IMR-90 (cell line): ENCODE data around the gene SPATA31C1. TPM values are rescaled to one million over a fixed set of nuclear protein-coding genes. Genes with fewer than 3 reads are reported as not detected.
"Not testable (repeated sequence)": the region's sequence is repeated elsewhere in the genome, so short reads cannot be mapped to it uniquely, and the experiment has no call there.

Experiments used
- ATAC-seq: fragments of 200-7000 bp; cut with Tn5 transposase; 2 replicates; pipeline ENCODE4 v1.9.1; 2020; ENCODE audit warnings: low read depth, mild to moderate bottlenecking, moderate library complexity
- BruUV-seq: library from RNA; stranded (reverse); fragments of 400-500 nt; replicated peaks from 2 replicates; lab custom pipeline; 2021; lab: Mats Ljungman, UMichigan
- CTCF ChIA-PET: fragments of 300-600 bp; formaldehyde crosslinking; extraction: SDS; loops from one replicate; lab custom pipeline; 2021; ENCODE audit warnings: antibody characterized with exemption; lab: Yijun Ruan, JAX
- POLR2A ChIA-PET: fragments of 300-600 bp; sonication (Branson Sonifier 250); formaldehyde crosslinking; loops from one replicate; lab custom pipeline; 2022; ENCODE audit warnings: antibody characterized with exemption; ENCODE audit not compliant: unreplicated experiment; lab: Charles Lee
- DNase-seq: peaks from one replicate; pipeline ENCODE4 v3.0.0; 2013
- H2AFZ ChIP-seq: replicated peaks from 2 replicates; pipeline ENCODE3; 2013; ENCODE audit warnings: low read length, mild to moderate bottlenecking; ENCODE audit not compliant: poor library complexity
- H2AK5ac ChIP-seq: 2 replicates; pipeline ENCODE4 v1.6.1; 2013; ENCODE audit warnings: low read depth, low read length, inconsistent platforms
- H2AK9ac ChIP-seq: replicated peaks from 2 replicates; pipeline ENCODE3; 2013; ENCODE audit warnings: mild to moderate bottlenecking, low read depth, low read length, moderate library complexity; ENCODE audit not compliant: poor library complexity
- H2BK120ac ChIP-seq: 2 replicates; pipeline ENCODE4 v1.6.1; 2013; ENCODE audit warnings: low read depth, low read length, inconsistent platforms
- H2BK15ac ChIP-seq: 3 replicates; pipeline ENCODE4 v1.6.1; 2013; ENCODE audit warnings: low read depth, low read length, inconsistent platforms
- H2BK20ac ChIP-seq: 2 replicates; pipeline ENCODE4 v1.6.1; 2013; ENCODE audit warnings: low read depth, mild to moderate bottlenecking, inconsistent platforms, low read length, moderate library complexity
- H2BK5ac ChIP-seq: 2 replicates; pipeline ENCODE4 v1.6.1; 2013; ENCODE audit warnings: mild to moderate bottlenecking, low read depth, low read length, inconsistent platforms; ENCODE audit not compliant: poor library complexity, severe bottlenecking
- H3K14ac ChIP-seq: replicated peaks from 2 replicates; pipeline ENCODE4 v1.6.1; 2013; ENCODE audit warnings: low read depth, low read length, inconsistent platforms
- H3K18ac ChIP-seq: 2 replicates; pipeline ENCODE4 v1.6.1; 2013; ENCODE audit warnings: low read depth, low read length, control low read depth
- H3K23ac ChIP-seq: 2 replicates; pipeline ENCODE4 v1.6.1; 2013; ENCODE audit warnings: low read depth, low read length, inconsistent platforms
- H3K27ac ChIP-seq: 2 replicates; pipeline ENCODE4 v1.5.1; 2013; ENCODE audit warnings: mild to moderate bottlenecking, control low read depth, low read length; ENCODE audit not compliant: insufficient read depth
- H3K27me3 ChIP-seq: 2 replicates; pipeline ENCODE4 v1.6.1; 2013; ENCODE audit warnings: low read length; ENCODE audit not compliant: control insufficient read depth, insufficient read depth
- H3K36me3 ChIP-seq: 2 replicates; pipeline ENCODE4 v1.6.1; 2013; ENCODE audit warnings: low read length, mixed read lengths; ENCODE audit not compliant: control insufficient read depth, insufficient read depth
- H3K4ac ChIP-seq: 2 replicates; pipeline ENCODE4 v1.6.1; 2013; ENCODE audit warnings: low read depth, low read length, inconsistent platforms
- H3K4me1 ChIP-seq: 2 replicates; pipeline ENCODE4 v1.6.1; 2013; ENCODE audit warnings: low read length, mixed read lengths; ENCODE audit not compliant: control insufficient read depth, insufficient read depth
- H3K4me2 ChIP-seq: 2 replicates; pipeline ENCODE4 v1.6.1; 2013; ENCODE audit warnings: low read depth, mild to moderate bottlenecking, control low read depth, low read length, moderate library complexity
- H3K4me3 ChIP-seq: 2 replicates; pipeline ENCODE4 v1.5.1; 2013; ENCODE audit warnings: low read depth, mild to moderate bottlenecking, control low read depth, low read length, moderate library complexity; ENCODE audit not compliant: insufficient read depth
- H3K56ac ChIP-seq: 2 replicates; pipeline ENCODE4 v1.6.1; 2013; ENCODE audit warnings: low read length, inconsistent platforms; ENCODE audit not compliant: insufficient read depth; ENCODE audit errors: extremely low read depth
- H3K79me1 ChIP-seq, 2 experiments: 2 replicates each; pipeline ENCODE4 v1.6.1; 2013; ENCODE audit warnings: low read length in 2 of 2, inconsistent platforms in 1 of 2, low read depth in 1 of 2
- H3K9ac ChIP-seq: 2 replicates; pipeline ENCODE4 v1.6.1; 2013; ENCODE audit warnings: low read depth, low read length, control low read depth
- H3K9me1 ChIP-seq: 2 replicates; pipeline ENCODE4 v1.6.1; 2013; ENCODE audit warnings: low read length, inconsistent platforms; ENCODE audit not compliant: insufficient read depth
- H3K9me3 ChIP-seq: 2 replicates; pipeline ENCODE4 v1.6.1; 2013; ENCODE audit warnings: low read length; ENCODE audit not compliant: control insufficient read depth, insufficient read depth
- H4K20me1 ChIP-seq: 2 replicates; pipeline ENCODE4 v1.6.1; 2013; ENCODE audit warnings: low read length, inconsistent platforms; ENCODE audit not compliant: insufficient read depth
- H4K5ac ChIP-seq: 2 replicates; pipeline ENCODE4 v1.6.1; 2013; ENCODE audit warnings: mild to moderate bottlenecking, low read depth, low read length, control low read depth
- H4K8ac ChIP-seq, 2 experiments: 2 replicates each; pipeline ENCODE4 v1.6.1; 2013; ENCODE audit warnings: low read depth in 2 of 2, low read length in 2 of 2, control low read depth in 1 of 2, inconsistent platforms in 1 of 2
- H4K91ac ChIP-seq: 2 replicates; pipeline ENCODE4 v1.6.1; 2013; ENCODE audit warnings: low read depth, low read length, inconsistent platforms; ENCODE audit not compliant: insufficient read depth
- WGBS, 2 experiments: methylation state at CpG; one replicate each; pipeline versions ENCODE4 v1.1.5 to v1.1.7; 2013; ENCODE audit warnings: missing lambda C conversion rate in 2 of 2; ENCODE audit not compliant: insufficient read length in 1 of 2; ENCODE audit errors: extremely low coverage in 2 of 2; 5-methylcytosine and 5-hydroxymethylcytosine counted together
- dilution Hi-C: fragments of 300-500 bp; cut with HindIII; formaldehyde crosslinking; loops from one replicate; pipeline ENCODE4 v1.14.3; 2018; ENCODE audit warnings: low sequenced_read_pairs; ENCODE audit not compliant: unreplicated experiment
- in situ Hi-C: fragments of 300-500 bp; cut with MboI; formaldehyde crosslinking; loops from 3 replicates; pipeline ENCODE4 v1.14.3; 2019; ENCODE audit warnings: low sequenced_read_pairs, inconsistent platforms, mixed read lengths
- intact Hi-C: fragments of 100-400 bp; cut with micrococcal nuclease; formaldehyde crosslinking; loops from 2 replicates; pipeline ENCODE4 v1.10.0; 2022
- polyA plus RNA-seq, 3 experiments: library from polyadenylated mRNA; depleted of rRNA; stranded (reverse); fragments of >200 nt; gene quantifications; 2 replicates each; pipeline ENCODE4 v1.2.3, GENCODE V29; 2012; ENCODE audit warnings: low replicate concordance in 1 of 3
- total RNA-seq: library from RNA; depleted of rRNA; stranded (reverse); fragments of >200 nt; gene quantifications from 2 replicates; pipeline ENCODE4 v1.2.3, GENCODE V29; 2012

The SPATA31C1 gene
- total and polyA plus RNA-seq, 2 of the 4 experiments (the other 2 are of a cell fraction), result not detected

GRCh38 chr9:87938336-87938735 is 20.6 kb downstream of the SPATA31C1 start:
- POLR2A ChIA-PET, result not testable (repeated sequence)

DNA sequence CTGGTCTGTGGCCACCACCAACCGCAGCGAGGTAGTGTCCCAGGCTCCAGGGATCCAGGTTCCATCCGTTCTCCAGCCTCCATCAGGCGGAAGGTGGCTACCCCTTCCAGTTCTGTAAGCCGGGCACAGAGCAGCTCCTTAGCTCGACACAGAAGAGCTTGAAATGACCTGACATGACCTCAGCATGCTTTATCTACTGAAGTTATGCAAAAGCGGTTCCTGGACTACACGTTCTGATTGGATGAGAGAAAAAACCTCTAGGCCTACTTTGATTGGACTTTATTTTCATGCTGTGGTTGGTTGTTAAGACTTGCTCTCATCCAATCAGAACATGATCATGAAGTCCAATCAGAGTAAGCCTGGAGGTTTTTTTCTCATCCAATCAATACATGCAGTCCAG is 21.3 kb downstream of the SPATA31C1 start:
- H3K9ac ChIP-seq, H3K79me1 ChIP-seq, H2BK20ac ChIP-seq, H3K9me1 ChIP-seq, POLR2A ChIA-PET, H2AK5ac ChIP-seq, H3K4ac ChIP-seq, H2AK9ac ChIP-seq, CTCF ChIA-PET, H3K23ac ChIP-seq, H4K5ac ChIP-seq, H4K91ac ChIP-seq, H4K20me1 ChIP-seq, H3K18ac ChIP-seq, H3K27ac ChIP-seq, H2BK120ac ChIP-seq, DNase-seq, H2AFZ ChIP-seq, H4K8ac ChIP-seq, H3K9me3 ChIP-seq, ATAC-seq, in situ Hi-C loops, dilution Hi-C loops, BruUV-seq, H3K36me3 ChIP-seq, H3K56ac ChIP-seq, H3K4me2 ChIP-seq, H2BK15ac ChIP-seq, intact Hi-C loops, H2BK5ac ChIP-seq, H3K14ac ChIP-seq, H3K27me3 ChIP-seq, H3K4me3 ChIP-seq, H3K4me1 ChIP-seq: not testable (repeated sequence)
- WGBS, 2 experiments, result no CpG with 5 or more reads among the region's 8 CpGs

More at GRCh38 chr9:87938336-87938735, 20.6 kb downstream of the SPATA31C1 start:
- H2AK5ac ChIP-seq, H3K27me3 ChIP-seq, H4K91ac ChIP-seq, H3K36me3 ChIP-seq, CTCF ChIA-PET, H4K5ac ChIP-seq, H3K27ac ChIP-seq, H2BK20ac ChIP-seq, intact Hi-C loops, H3K56ac ChIP-seq, in situ Hi-C loops, dilution Hi-C loops, H2BK15ac ChIP-seq, BruUV-seq, DNase-seq, H3K79me1 ChIP-seq, H3K18ac ChIP-seq, H3K9ac ChIP-seq, ATAC-seq, H2BK120ac ChIP-seq, H4K20me1 ChIP-seq, H3K9me1 ChIP-seq, H3K9me3 ChIP-seq, H3K4me3 ChIP-seq, H3K23ac ChIP-seq, H3K4me1 ChIP-seq, H2BK5ac ChIP-seq, H3K4me2 ChIP-seq, H2AK9ac ChIP-seq, H4K8ac ChIP-seq, H3K4ac ChIP-seq, H3K14ac ChIP-seq, H2AFZ ChIP-seq: not testable (repeated sequence)
- WGBS, 2 experiments, result no CpG with 5 or more reads among the region's 12 CpGs
